Measurements from ENCODE around the gene OPN1LW.

The OPN1LW gene

GRCh38 chrX:154120567-154120966, 23.5 kb upstream of the OPN1LW start:
- ChIA-PET CTCF (no interaction called here), POLR2A (no interaction called here)
- no peak for TF ChIP-seq CTCF (IDR thresholded peaks at IDR 0.05; ENCODE audit: control extremely low read depth, extremely low read depth, low read depth, missing control alignments)
- no peak for DNase-seq (ENCODE audit: extremely low spot score)

- DNase-seq (ENCODE audit: extremely low spot score), result no peak
- ChIA-PET POLR2A (no interaction called here), CTCF (interaction anchor here (1.4 kb wide), 1 partner anchor 16 kb away, joined by 3 read pairs; no protein-coding TSS in a partner anchor)
- TF ChIP-seq CTCF (IDR thresholded peaks at IDR 0.05; ENCODE audit: control extremely low read depth, extremely low read depth, low read depth, missing control alignments), result no peak
Observed at GRCh38 chrX:154121207-154121606, 22.8 kb upstream of the OPN1LW start.

- CTCF ChIA-PET, result interaction anchor here (1.3 to 1.4 kb wide), 2 partner anchors 13 to 15 kb away, joined by 3 to 4 read pairs; no protein-coding TSS in a partner anchor
- no peak for DNase-seq (ENCODE audit: extremely low spot score)
- TF ChIP-seq CTCF (IDR thresholded peaks at IDR 0.05; ENCODE audit: control extremely low read depth, extremely low read depth, low read depth, missing control alignments), result no peak
- POLR2A ChIA-PET, result no interaction called here
Observed at GRCh38 chrX:154121961-154122360, 22.1 kb upstream of the OPN1LW start.

- ChIA-PET POLR2A (no interaction called here), CTCF (interaction anchor here (1.3 kb wide), 1 partner anchor 14 kb away, joined by 4 read pairs; no protein-coding TSS in a partner anchor)
- DNase-seq (ENCODE audit: extremely low spot score), result no peak
- TF ChIP-seq CTCF (IDR thresholded peaks at IDR 0.05; ENCODE audit: control extremely low read depth, extremely low read depth, low read depth, missing control alignments), result no peak
Observed at GRCh38 chrX:154123241-154124219, 20.5 kb upstream of the OPN1LW start.

- CTCF ChIA-PET, result no interaction called here
- POLR2A ChIA-PET, result interaction anchor here (0.5 kb wide), 1 partner anchor 640 kb away, joined by 4 read pairs; no protein-coding TSS in a partner anchor
- no peak for DNase-seq (ENCODE audit: extremely low spot score)
- no peak for TF ChIP-seq CTCF (IDR thresholded peaks at IDR 0.05; ENCODE audit: control extremely low read depth, extremely low read depth, low read depth, missing control alignments)
Observed at GRCh38 chrX:154125391-154126040, 18.5 kb upstream of the OPN1LW start.

- ChIA-PET POLR2A (no interaction called here), CTCF (interaction anchor here (1.6 kb wide), 1 partner anchor 11 kb away, joined by 4 read pairs; no protein-coding TSS in a partner anchor)
- no peak for TF ChIP-seq CTCF (IDR thresholded peaks at IDR 0.05; ENCODE audit: control extremely low read depth, extremely low read depth, low read depth, missing control alignments)
- no peak for DNase-seq (ENCODE audit: extremely low spot score)
Observed at GRCh38 chrX:154126101-154126500, 17.9 kb upstream of the OPN1LW start.
